Tibial nerve (tissue), 4 donors: ENCODE data around the gene ADAMTS8. TPM values are rescaled to one million over a fixed set of nuclear protein-coding genes. Genes with fewer than 3 reads are reported as not detected.

Source experiments
- DNase-seq, 2 donors: peaks; one replicate each; pipeline ENCODE4 v3.0.0-alpha.2; 2019; ENCODE audit warnings: low spot score in 2 of 2
- H3K27ac ChIP-seq, 4 donors: fragments of 200-600 bp; sonication (generic) in 3 of 4; one replicate each; pipeline ENCODE4 v1.5.1; 2017 to 2019; ENCODE audit warnings: mild to moderate bottlenecking in 1 of 4
- H3K27me3 ChIP-seq, 2 donors: fragments of 200-600 bp; sonication (generic) in 1 of 2; one replicate each; pipeline versions ENCODE4 v1.5.1 to v1.6.0; 2017 to 2019
- H3K36me3 ChIP-seq, 3 donors: fragments of 200-600 bp; sonication (generic); one replicate each; pipeline ENCODE4 v1.5.1; 2018 to 2019
- H3K4me1 ChIP-seq, 4 donors: fragments of 200-600 bp; sonication (generic) in 3 of 4; one replicate each; pipeline ENCODE4 v1.5.1; 2017 to 2019
- H3K4me3 ChIP-seq, 4 donors: fragments of 200-600 bp; sonication (generic) in 3 of 4; one replicate each; pipeline ENCODE4 v1.5.1; 2017 to 2019; ENCODE audit warnings: mild to moderate bottlenecking in 1 of 4, moderate library complexity in 1 of 4
- H3K9me3 ChIP-seq, 4 donors: fragments of 200-600 bp; sonication (generic) in 3 of 4; one replicate each; pipeline ENCODE4 v1.5.1; 2017 to 2019
- EP300 ChIP-seq, 2 donors: sonication (generic); formaldehyde crosslinking; IDR thresholded peaks; one replicate each; pipeline ENCODE4 v1.6.1; 2017; ENCODE audit warnings: antibody characterized with exemption in 2 of 2, mild to moderate bottlenecking in 1 of 2
- POLR2A ChIP-seq, 2 donors: fragments of 450-650 bp; IDR thresholded peaks; one replicate each; pipeline ENCODE4 v1.6.1; 2017; ENCODE audit warnings: antibody characterized with exemption in 2 of 2, mild to moderate bottlenecking in 2 of 2, moderate library complexity in 2 of 2
- WGBS, 2 donors: methylation state at CpG; one replicate each; pipeline ENCODE4 v1.1.5; 2018; 5-methylcytosine and 5-hydroxymethylcytosine counted together
- total RNA-seq, 4 donors: library from RNA; depleted of rRNA; stranded (reverse); fragments of >200 nt; gene quantifications; one replicate each; pipeline ENCODE4 v1.1.0, GENCODE V29; 2016
- TF ChIP-seq, protein P1 (sequence below), 5 experiments: fragments of 200-600 bp in 3 of 5; fragments of 450-650 bp in 2 of 5; sonication (generic) in 3 of 5; IDR thresholded peaks; one replicate each; pipeline ENCODE4 v1.5.1; 2016 to 2019; ENCODE audit warnings: antibody characterized with exemption in 5 of 5, mild to moderate bottlenecking in 3 of 5, moderate library complexity in 2 of 5

The ADAMTS8 gene, protein sequence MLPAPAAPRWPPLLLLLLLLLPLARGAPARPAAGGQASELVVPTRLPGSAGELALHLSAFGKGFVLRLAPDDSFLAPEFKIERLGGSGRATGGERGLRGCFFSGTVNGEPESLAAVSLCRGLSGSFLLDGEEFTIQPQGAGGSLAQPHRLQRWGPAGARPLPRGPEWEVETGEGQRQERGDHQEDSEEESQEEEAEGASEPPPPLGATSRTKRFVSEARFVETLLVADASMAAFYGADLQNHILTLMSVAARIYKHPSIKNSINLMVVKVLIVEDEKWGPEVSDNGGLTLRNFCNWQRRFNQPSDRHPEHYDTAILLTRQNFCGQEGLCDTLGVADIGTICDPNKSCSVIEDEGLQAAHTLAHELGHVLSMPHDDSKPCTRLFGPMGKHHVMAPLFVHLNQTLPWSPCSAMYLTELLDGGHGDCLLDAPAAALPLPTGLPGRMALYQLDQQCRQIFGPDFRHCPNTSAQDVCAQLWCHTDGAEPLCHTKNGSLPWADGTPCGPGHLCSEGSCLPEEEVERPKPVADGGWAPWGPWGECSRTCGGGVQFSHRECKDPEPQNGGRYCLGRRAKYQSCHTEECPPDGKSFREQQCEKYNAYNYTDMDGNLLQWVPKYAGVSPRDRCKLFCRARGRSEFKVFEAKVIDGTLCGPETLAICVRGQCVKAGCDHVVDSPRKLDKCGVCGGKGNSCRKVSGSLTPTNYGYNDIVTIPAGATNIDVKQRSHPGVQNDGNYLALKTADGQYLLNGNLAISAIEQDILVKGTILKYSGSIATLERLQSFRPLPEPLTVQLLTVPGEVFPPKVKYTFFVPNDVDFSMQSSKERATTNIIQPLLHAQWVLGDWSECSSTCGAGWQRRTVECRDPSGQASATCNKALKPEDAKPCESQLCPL
- total RNA-seq = 1 to 10 TPM in 3 of 4 donors, under 1 TPM in 1; 0.66 to 3.9 (median 1.6) TPM

DNA sequence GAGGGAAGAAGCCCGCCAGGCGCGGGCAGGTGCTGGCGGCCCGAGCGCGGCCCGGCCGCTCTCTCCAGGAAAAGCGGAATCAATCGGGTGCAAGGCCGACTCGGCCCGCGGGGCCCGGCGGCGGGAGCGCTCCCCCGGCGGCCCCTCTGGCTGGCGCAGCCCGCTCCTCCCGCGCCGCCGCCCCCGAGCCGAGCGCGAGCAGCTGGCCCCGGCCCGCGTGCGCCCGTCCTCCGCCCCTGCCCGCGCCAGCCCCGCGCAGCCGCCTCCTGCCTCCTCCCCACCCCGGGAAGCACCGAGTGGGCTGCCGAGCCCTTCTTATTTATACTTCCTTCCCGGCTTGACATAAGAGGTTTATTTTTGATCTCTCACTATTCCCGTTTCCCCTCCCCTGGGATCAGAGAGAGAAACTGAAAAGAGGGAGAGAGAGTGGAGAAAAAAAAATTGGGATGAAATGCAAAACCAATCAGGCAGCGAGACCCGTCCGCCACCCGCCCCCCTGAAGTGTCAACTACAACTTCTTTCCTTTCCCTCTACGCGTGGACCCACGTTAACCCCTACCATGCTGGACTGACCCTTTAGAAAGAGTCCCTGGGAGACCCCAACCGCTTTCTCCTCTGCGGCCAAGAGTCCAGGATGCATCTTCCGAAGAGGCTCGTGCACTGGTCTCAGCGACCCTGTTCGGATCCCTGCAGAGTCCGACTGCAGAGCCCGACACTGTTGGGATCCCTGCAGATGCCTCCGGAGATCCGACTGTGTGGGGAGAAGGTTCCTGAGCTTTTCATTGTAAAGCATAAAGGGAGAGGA is at the start of gene ADAMTS8:
Gene ADAMTS8 (minus strand): TSS at position 294 of the 804 bp plus-strand sequence. CDS start 323 bp downstream, outside the sequence.
- TF ChIP-seq, protein P1, sequence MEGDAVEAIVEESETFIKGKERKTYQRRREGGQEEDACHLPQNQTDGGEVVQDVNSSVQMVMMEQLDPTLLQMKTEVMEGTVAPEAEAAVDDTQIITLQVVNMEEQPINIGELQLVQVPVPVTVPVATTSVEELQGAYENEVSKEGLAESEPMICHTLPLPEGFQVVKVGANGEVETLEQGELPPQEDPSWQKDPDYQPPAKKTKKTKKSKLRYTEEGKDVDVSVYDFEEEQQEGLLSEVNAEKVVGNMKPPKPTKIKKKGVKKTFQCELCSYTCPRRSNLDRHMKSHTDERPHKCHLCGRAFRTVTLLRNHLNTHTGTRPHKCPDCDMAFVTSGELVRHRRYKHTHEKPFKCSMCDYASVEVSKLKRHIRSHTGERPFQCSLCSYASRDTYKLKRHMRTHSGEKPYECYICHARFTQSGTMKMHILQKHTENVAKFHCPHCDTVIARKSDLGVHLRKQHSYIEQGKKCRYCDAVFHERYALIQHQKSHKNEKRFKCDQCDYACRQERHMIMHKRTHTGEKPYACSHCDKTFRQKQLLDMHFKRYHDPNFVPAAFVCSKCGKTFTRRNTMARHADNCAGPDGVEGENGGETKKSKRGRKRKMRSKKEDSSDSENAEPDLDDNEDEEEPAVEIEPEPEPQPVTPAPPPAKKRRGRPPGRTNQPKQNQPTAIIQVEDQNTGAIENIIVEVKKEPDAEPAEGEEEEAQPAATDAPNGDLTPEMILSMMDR (IDR thresholded peaks at IDR 0.05) = no peak
- TF ChIP-seq EP300 (IDR thresholded peaks at IDR 0.05) = no peak
- TF ChIP-seq POLR2A (IDR thresholded peaks at IDR 0.05) = no peak
- Histone ChIP-seq H3K36me3 (no peaks in the 10 kb centered on the region), H3K4me3 (peak within 1 kb of the TSS; percentile 27 to 60 (median 48)), H3K4me1 (peaks cover 0 to 29% (median 8%) of the 10 kb centered on the region in 4 donors), H3K9me3 (no peaks in the 10 kb centered on the region), H3K27me3 (peaks cover 0 to 37% of the 10 kb centered on the region in 2 donors), H3K27ac (peak within 1 kb of the TSS in 2 of 4 donors; percentile 43 to 74)
- WGBS, 2 donors = 2 to 6% methylated on average over 43 of the region's 64 CpGs
- no peak for DNase-seq

DNA sequence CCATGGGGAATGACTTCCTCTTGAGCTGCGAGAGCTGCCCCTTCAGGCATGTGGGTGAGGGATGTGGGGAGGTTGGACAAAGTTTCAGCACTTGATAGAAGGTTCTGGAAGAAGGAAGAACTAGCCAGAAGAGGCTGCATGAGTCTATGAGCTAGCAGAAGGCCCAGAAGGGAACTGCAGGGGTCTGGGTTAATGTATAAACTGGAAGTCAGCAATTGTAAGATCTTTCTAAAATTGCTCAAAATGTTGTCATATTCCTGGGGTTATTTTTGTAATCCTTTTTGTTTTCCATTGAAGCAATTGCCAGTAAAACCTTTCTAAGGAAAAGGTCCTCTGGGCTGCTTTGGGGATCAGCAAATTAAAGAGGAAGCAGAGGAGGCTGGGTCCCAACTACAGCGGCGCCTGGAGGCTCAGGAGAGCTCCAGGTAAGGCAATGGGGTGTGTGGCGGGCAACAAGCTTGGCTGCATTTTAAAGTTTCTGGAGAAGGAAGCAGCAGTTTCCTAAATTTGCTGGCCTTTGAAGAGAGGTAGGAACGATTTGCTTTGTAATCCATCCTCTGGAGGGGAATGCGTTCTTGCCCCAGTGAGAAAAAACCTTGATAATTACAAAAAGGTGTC is 49.3 kb upstream of the ADAMTS8 start:
- Histone ChIP-seq H3K27me3 (no peaks in the 10 kb centered on the region), H3K36me3 (peaks cover 0 to 20% (median 0%) of the 10 kb centered on the region in 3 donors), H3K9me3 (no peaks in the 10 kb centered on the region), H3K4me1 (peaks cover 0 to 40% (median 29%) of the 10 kb centered on the region in 4 donors), H3K4me3 (no peak overlapping the region), H3K27ac (peak overlapping the region; percentile 24 to 85 (median 76))
- 35 to 45% methylated on average over 6 of the region's 6 CpGs for WGBS, 2 donors
- TF ChIP-seq EP300 (IDR thresholded peaks at IDR 0.05) (no peak), POLR2A (IDR thresholded peaks at IDR 0.05) (no peak)
- TF ChIP-seq, protein P1 (IDR thresholded peaks at IDR 0.05) = no peak
- DNase-seq = peak in 1 of 2 donors; percentile 16

DNA sequence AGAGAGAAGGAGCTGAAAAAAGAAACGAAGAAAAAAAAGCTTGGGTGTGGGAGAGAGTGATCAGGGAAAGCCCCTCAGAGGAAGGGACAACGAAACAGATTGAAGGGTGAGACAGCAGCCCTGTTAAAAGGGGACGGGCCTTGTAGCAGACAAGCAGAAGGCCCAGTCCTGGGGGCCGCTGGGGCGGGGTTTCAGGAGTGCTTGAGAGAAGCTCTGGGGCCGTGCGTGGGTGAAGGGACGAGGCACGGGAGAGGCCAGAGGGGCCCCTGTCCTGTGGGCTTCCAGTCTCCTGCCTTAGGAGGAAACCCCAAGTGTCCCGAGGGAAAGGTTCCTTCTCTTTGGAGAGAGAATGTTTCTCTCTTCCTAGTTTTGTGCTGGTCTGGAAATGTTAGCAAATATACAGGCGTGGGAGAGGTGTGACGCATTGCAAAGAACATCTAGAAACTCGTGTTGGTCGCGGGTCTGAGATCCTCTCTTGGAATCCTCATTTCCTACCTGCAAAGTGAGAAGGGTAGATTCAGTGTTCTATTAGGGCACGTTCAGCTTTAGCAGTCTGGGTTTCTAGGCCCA is 48.6 kb upstream of the ADAMTS8 start:
- WGBS, 2 donors = 70 to 79% methylated on average over 16 of the region's 16 CpGs

More for the DNA sequence above, 48.6 kb upstream of the ADAMTS8 start:
- peak overlapping the region; percentile 24 to 85 (median 76) for H3K27ac ChIP-seq
- peaks cover 0 to 27% (median 0%) of the 10 kb centered on the region in 3 donors for H3K36me3 ChIP-seq
- DNase-seq = peak in 1 of 2 donors; percentile 5
- H3K4me3 ChIP-seq = no peak overlapping the region
- TF ChIP-seq POLR2A (IDR thresholded peaks at IDR 0.05) = no peak
- TF ChIP-seq EP300 (IDR thresholded peaks at IDR 0.05) = no peak
- TF ChIP-seq, protein P1 (IDR thresholded peaks at IDR 0.05) = no peak
- H3K9me3 ChIP-seq = no peaks in the 10 kb centered on the region
- H3K27me3 ChIP-seq = no peaks in the 10 kb centered on the region
- peaks cover 0 to 40% (median 29%) of the 10 kb centered on the region in 4 donors for H3K4me1 ChIP-seq
